SK-N-MC (cell line): Measurements from ENCODE around the gene MAML2.

Source experiments
- DNase-seq: peaks from one replicate; pipeline ENCODE4 v3.0.0-alpha.2; 2011; ENCODE audit warnings: low read depth, low spot score
- H3K27ac ChIP-seq: fragments of 200-600 bp; sonication (generic); 2 replicates; pipeline ENCODE4 v1.5.1; 2016; ENCODE audit warnings: mixed run types
- H3K36me3 ChIP-seq: fragments of 200-600 bp; sonication (generic); 2 replicates; pipeline ENCODE4 v1.6.1; 2017; ENCODE audit warnings: antibody characterized with exemption, low read length, mixed read lengths; ENCODE audit not compliant: insufficient read depth
- H3K4me3 ChIP-seq: fragments of 200-600 bp; sonication (generic); 2 replicates; pipeline ENCODE4 v1.5.1; 2016
- H3K9ac ChIP-seq: fragments of 200-600 bp; sonication (generic); 2 replicates; pipeline ENCODE4 v1.8.0; 2017; ENCODE audit warnings: mixed run types, mixed read lengths; ENCODE audit not compliant: insufficient read length
- H3K9me3 ChIP-seq: fragments of 200-600 bp; sonication (generic); 2 replicates; pipeline ENCODE4 v1.6.1; 2017; ENCODE audit warnings: low read depth, mild to moderate bottlenecking, antibody characterized with exemption, low read length, moderate library complexity, mixed read lengths
- EZH2 ChIP-seq: fragments of 200-600 bp; sonication (generic); IDR thresholded peaks from one replicate; pipeline ENCODE4 v1.6.1; 2017; ENCODE audit warnings: antibody characterized with exemption
- FOXP2 ChIP-seq: optimal IDR thresholded peaks from 2 replicates; pipeline ENCODE3; 2011; ENCODE audit warnings: mild to moderate bottlenecking, moderate library complexity; ENCODE audit not compliant: insufficient read depth; ENCODE audit errors: extremely low read length, control extremely low read depth
- POLR2AphosphoS5 ChIP-seq: IDR thresholded peaks from 2 replicates; pipeline ENCODE4 v1.6.1; 2012; ENCODE audit warnings: mild to moderate bottlenecking, low read depth, low read length, borderline replicate concordance

Gene MAML2

DNA sequence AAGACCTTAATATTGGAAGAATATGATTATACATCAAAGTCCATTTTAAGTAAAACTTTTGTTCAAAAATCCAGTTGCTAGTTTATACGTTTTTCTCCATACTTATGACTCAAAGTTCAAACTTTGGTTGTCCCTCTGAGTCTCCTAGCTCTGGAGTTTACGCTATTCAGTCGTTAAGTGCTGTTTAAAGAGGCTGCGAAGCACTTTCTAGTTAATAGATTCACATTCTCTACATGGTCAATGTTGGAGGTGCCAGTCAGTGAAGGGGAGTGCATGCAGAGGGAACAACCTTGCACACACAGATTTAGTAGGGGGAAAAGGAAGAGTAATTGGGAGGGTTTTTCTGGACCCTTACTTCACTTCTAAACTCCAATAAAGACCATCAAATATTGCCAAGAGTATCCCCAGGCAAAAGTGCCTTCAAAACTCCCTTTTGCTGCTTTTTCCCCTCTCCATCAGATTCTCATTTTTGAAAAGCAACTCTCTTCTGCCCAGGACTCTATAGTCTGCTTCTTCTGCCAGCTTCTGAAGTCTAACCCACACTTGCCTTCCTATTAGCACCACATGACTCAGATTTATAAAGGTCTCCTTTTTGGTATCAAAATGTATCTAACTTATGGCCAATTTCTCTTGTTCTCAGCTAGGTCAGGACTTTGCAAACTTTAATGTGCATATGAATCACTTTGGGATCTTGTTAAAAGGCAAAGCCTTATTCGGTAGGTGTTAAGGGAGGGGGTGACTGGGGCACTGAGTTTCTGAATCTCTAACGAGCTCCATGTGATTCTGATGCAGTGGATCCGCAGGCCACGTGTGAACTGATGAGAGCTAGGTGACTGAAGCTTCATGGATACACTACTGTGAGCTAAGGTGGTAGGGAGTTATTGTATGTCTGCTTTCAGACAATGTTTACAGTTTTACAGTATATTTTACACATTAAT, 322.9 kb downstream of the MAML2 start:
- no peak for TF ChIP-seq FOXP2
- TF ChIP-seq POLR2AphosphoS5, result no peak
- TF ChIP-seq EZH2, result no peak
- Histone ChIP-seq H3K9me3 (no peaks in the 10 kb centered on the region), H3K9ac (no peak overlapping the region), H3K36me3 (no peaks in the 10 kb centered on the region), H3K4me3 (no peak overlapping the region), H3K27ac (no peak overlapping the region)
- no peak for DNase-seq

DNA sequence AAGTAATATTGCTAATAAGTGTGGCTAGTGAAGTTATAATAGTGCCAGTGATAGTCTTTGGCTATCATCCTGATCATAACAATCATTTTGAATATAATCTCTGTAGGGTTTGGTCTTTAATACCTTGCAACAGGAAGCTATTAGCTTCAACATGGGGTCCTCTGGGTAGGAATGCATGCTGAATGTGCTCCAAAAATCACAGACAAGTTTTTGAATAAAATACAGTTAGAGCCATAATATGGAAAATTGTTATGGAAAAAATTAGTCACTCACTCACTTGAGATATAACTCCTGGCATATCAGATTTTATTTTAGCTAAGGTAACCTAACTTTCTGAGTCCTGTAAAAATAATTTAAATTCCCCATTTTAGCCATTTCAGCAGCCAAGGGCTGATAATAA, 323.7 kb downstream of the MAML2 start:
- Histone ChIP-seq H3K9me3 (no peaks in the 10 kb centered on the region), H3K36me3 (no peaks in the 10 kb centered on the region), H3K9ac (no peak overlapping the region), H3K4me3 (no peak overlapping the region), H3K27ac (no peak overlapping the region)
- DNase-seq, result no peak
- TF ChIP-seq FOXP2, result no peak
- no peak for TF ChIP-seq EZH2
- no peak for TF ChIP-seq POLR2AphosphoS5

GRCh38 chr11:96017856-96018255, 325.1 kb downstream of the MAML2 start:
- Histone ChIP-seq H3K9ac (no peak overlapping the region), H3K27ac (no peak overlapping the region), H3K36me3 (no peaks in the 10 kb centered on the region), H3K4me3 (no peak overlapping the region), H3K9me3 (no peaks in the 10 kb centered on the region)
- no peak for DNase-seq
- no peak for TF ChIP-seq POLR2AphosphoS5
- no peak for TF ChIP-seq EZH2
- no peak for TF ChIP-seq FOXP2

GRCh38 chr11:96016978-96017502, 326.0 kb downstream of the MAML2 start:
- no peaks in the 10 kb centered on the region for H3K9me3 ChIP-seq
- TF ChIP-seq FOXP2, result no peak
- no peak for TF ChIP-seq POLR2AphosphoS5
- TF ChIP-seq EZH2, result no peak
- H3K4me3 ChIP-seq, result no peak overlapping the region
- no peak overlapping the region for H3K27ac ChIP-seq
- no peak for DNase-seq
- H3K36me3 ChIP-seq, result no peaks in the 10 kb centered on the region
- no peak overlapping the region for H3K9ac ChIP-seq

- Histone ChIP-seq H3K27ac (no peak overlapping the region), H3K9ac (no peak overlapping the region), H3K4me3 (no peak overlapping the region), H3K9me3 (no peaks in the 10 kb centered on the region), H3K36me3 (no peaks in the 10 kb centered on the region)
- TF ChIP-seq POLR2AphosphoS5 (no peak), FOXP2 (no peak), EZH2 (no peak)
- no peak for DNase-seq
Measured at GRCh38 chr11:96015906-96016565, 327.0 kb downstream of the MAML2 start.

DNA sequence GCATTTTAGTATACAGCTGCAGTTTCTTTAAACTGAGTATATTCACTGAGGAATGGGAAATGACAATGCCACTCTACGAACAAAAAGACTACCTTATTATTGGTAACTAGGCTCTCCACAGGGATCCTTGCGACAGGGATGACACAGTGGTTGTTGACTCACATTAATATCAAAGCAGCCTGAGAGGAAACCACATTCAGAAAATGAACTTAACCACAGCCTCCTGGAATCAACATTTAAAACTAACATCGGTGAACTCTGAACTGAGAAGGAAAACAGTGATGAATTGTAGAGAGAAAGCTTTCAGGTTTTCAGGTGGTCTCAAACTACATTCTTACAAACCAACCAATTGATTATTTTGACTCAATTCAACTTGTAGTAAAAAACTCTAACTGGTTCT, 328.8 kb downstream of the MAML2 start:
- Histone ChIP-seq H3K9ac (no peak overlapping the region), H3K27ac (no peak overlapping the region), H3K9me3 (no peaks in the 10 kb centered on the region), H3K36me3 (no peaks in the 10 kb centered on the region), H3K4me3 (no peak overlapping the region)
- DNase-seq, result no peak
- no peak for TF ChIP-seq EZH2
- no peak for TF ChIP-seq FOXP2
- no peak for TF ChIP-seq POLR2AphosphoS5

DNA sequence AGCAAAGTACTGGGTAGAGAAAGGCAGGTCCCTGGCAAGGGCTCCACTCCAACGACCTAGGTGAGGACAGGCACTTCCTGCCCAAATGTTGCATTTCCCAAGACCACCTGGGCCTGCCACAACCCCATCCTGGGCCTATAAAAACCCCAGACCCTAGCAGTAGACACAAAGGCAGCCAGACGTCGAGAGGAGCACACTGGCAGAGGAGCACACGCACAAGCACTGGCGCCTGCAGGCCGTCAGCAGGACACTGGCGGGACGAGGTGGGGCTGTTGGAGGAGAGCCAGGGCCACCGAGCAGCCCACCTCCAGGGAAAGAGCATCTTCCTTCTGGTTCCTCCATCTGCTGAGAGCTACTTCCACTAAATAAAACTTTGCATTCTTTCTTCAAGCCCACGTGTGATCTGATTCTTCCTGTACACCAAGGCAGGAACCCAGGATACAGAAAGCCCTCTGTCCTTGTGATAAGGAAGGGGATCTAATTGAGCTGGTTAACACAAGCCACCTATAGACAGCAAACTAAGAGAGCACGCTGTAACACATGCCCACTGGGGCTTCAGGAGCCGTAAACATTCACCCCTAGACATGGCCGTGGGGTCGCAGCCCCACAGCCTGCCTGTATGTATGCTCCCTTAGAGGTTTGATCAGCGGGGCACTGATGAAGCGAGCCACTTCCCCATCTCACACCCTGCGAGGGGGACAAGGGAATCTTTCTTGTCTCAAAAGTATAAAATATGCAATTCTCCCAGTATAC, 329.4 kb downstream of the MAML2 start:
- H3K36me3 ChIP-seq, result no peaks in the 10 kb centered on the region
- no peak overlapping the region for H3K9ac ChIP-seq
- TF ChIP-seq FOXP2 (no peak), POLR2AphosphoS5 (no peak), EZH2 (no peak)
- no peak overlapping the region for H3K27ac ChIP-seq
- DNase-seq, result no peak
- H3K4me3 ChIP-seq, result no peak overlapping the region
- no peaks in the 10 kb centered on the region for H3K9me3 ChIP-seq

GRCh38 chr11:96012086-96012824, 330.7 kb downstream of the MAML2 start:
- Histone ChIP-seq H3K9me3 (no peaks in the 10 kb centered on the region), H3K27ac (no peak overlapping the region), H3K36me3 (no peaks in the 10 kb centered on the region), H3K4me3 (no peak overlapping the region), H3K9ac (no peak overlapping the region)
- no peak for DNase-seq
- TF ChIP-seq EZH2 (no peak), POLR2AphosphoS5 (no peak), FOXP2 (no peak)
